HepG2 (cell line): ENCODE measurements around the gene GRIK1. TPM values are rescaled to one million over a fixed set of nuclear protein-coding genes. Genes with fewer than 3 reads are reported as not detected.

Source experiments
- ATAC-seq: fragments of 200-7000 bp; cut with Tn5 transposase; 3 replicates; pipeline ENCODE4 v1.9.1; 2020; ENCODE audit warnings: mild to moderate bottlenecking, moderate library complexity
- BruUV-seq: library from RNA; stranded (reverse); fragments of 400-500 nt; replicated peaks from 2 replicates; lab custom pipeline; 2021; lab: Mats Ljungman, UMichigan
- CTCF ChIA-PET: fragments of 300-600 bp; formaldehyde crosslinking; extraction: SDS; loops from one replicate; lab custom pipeline; 2021; ENCODE audit warnings: low total read pairs, inconsistent platforms, low intra/inter-chr PET ratio; lab: Yijun Ruan, JAX
- POLR2A ChIA-PET: fragments of 350-600 bp; sonication (Branson Sonifier 250); formaldehyde crosslinking; loops from one replicate; lab custom pipeline; 2020; ENCODE audit warnings: antibody characterized with exemption, inconsistent platforms; lab: Yijun Ruan, JAX
- DNase-seq: peaks from one replicate; pipeline ENCODE4 v3.0.0-alpha.2; 2015; ENCODE audit warnings: low spot score
- FAIRE-seq: peaks from 3 replicates; lab custom pipeline; 2011; peaks lifted over from hg19 to GRCh38; lab: Jason Lieb, UNC
- H2AFZ ChIP-seq: one replicate; pipeline ENCODE4 v1.6.1; 2011; ENCODE audit warnings: low read length, inconsistent platforms
- H3K27ac ChIP-seq: fragments of 300-600 bp; 3 replicates; pipeline ENCODE4 v1.8.0; 2011; ENCODE audit warnings: mixed run types, mild to moderate bottlenecking, mixed read lengths, low read length, inconsistent platforms; ENCODE audit not compliant: insufficient read depth; ENCODE audit errors: extremely low read length
- H3K27me3 ChIP-seq, 2 experiments: fragments of 200-600 bp in 1 of 2; 2 replicates in 1 of 2; 3 replicates in 1 of 2; pipeline versions ENCODE4 v1.6.0 to v1.8.0; 2011; ENCODE audit warnings: low read length in 2 of 2, mild to moderate bottlenecking in 2 of 2, moderate library complexity in 2 of 2, inconsistent platforms in 1 of 2; ENCODE audit not compliant: insufficient read depth in 2 of 2, control insufficient read depth in 1 of 2
- H3K36me3 ChIP-seq, 2 experiments: fragments of 200-600 bp in 1 of 2; replicated peaks in 1 of 2; 2 replicates in 1 of 2; 3 replicates in 1 of 2; pipeline versions ENCODE4 v1.5.1 to v1.8.0; 2011; ENCODE audit warnings: low read length in 2 of 2, inconsistent platforms in 1 of 2; ENCODE audit not compliant: insufficient read depth in 2 of 2, control insufficient read depth in 1 of 2
- H3K4me1 ChIP-seq: 2 replicates; pipeline ENCODE4 v1.5.1; 2012; ENCODE audit warnings: low read length, inconsistent platforms; ENCODE audit not compliant: insufficient read depth
- H3K4me2 ChIP-seq: 2 replicates; pipeline ENCODE4 v1.6.0; 2011; ENCODE audit warnings: low read depth, low read length, inconsistent platforms
- H3K4me3 ChIP-seq, 3 experiments: fragments of 200-600 bp in 1 of 3; sonication (generic), shearing (Covaris generic) in 1 of 3; replicated peaks in 1 of 3; 2 replicates each; pipeline ENCODE4 v1.5.1; 2011 to 2016; ENCODE audit warnings: low read length in 3 of 3, inconsistent platforms in 2 of 3, low read depth in 2 of 3, mild to moderate bottlenecking in 2 of 3, control low read depth in 1 of 3, mixed read lengths in 1 of 3; ENCODE audit not compliant: insufficient read depth in 1 of 3
- H3K79me2 ChIP-seq: one replicate; pipeline ENCODE4 v1.6.1; 2011; ENCODE audit warnings: low read length, inconsistent platforms; ENCODE audit not compliant: insufficient read depth
- H3K9ac ChIP-seq: 2 replicates; pipeline ENCODE4 v1.6.0; 2011; ENCODE audit warnings: mild to moderate bottlenecking, low read depth, low read length, inconsistent platforms; ENCODE audit not compliant: insufficient read depth
- H3K9me3 ChIP-seq: 2 replicates; pipeline ENCODE4 v1.5.1; 2012; ENCODE audit warnings: mild to moderate bottlenecking, low read length
- H4K20me1 ChIP-seq: 2 replicates; pipeline ENCODE4 v1.6.0; 2011; ENCODE audit warnings: inconsistent platforms, mild to moderate bottlenecking, low read length, moderate library complexity; ENCODE audit not compliant: insufficient read depth
- LBX2 ChIP-seq: sonication (generic); formaldehyde crosslinking; IDR thresholded peaks from 2 replicates; pipeline ENCODE4 v1.5.0; 2020; ENCODE audit warnings: missing genetic modification reagents, mild to moderate bottlenecking, borderline replicate concordance
- MIXL1 ChIP-seq: IDR thresholded peaks from 2 replicates; pipeline ENCODE4 v1.6.1; 2016
- PRDM10 ChIP-seq: sonication (generic); formaldehyde crosslinking; IDR thresholded peaks from 2 replicates; pipeline ENCODE4 v1.4.0; 2020; ENCODE audit warnings: low read depth, missing genetic modification reagents
- THRA ChIP-seq: sonication (generic); formaldehyde crosslinking; IDR thresholded peaks from 2 replicates; pipeline ENCODE4 v1.4.0; 2020; ENCODE audit warnings: missing genetic modification reagents, borderline replicate concordance
- ZNF350 ChIP-seq: sonication (generic); formaldehyde crosslinking; IDR thresholded peaks from 2 replicates; pipeline ENCODE4 v1.4.0; 2020; ENCODE audit warnings: mild to moderate bottlenecking, low read depth, missing genetic modification reagents, borderline replicate concordance
- ZNF432 ChIP-seq: sonication (generic); formaldehyde crosslinking; IDR thresholded peaks from 2 replicates; pipeline ENCODE4 v1.5.0; 2020; ENCODE audit warnings: missing genetic modification reagents, mild to moderate bottlenecking, borderline replicate concordance
- ZNF468 ChIP-seq: sonication (generic); formaldehyde crosslinking; IDR thresholded peaks from 2 replicates; pipeline ENCODE4 v1.8.0; 2022; ENCODE audit warnings: mild to moderate bottlenecking, moderate library complexity, missing genetic modification reagents
- ZNF546 ChIP-seq: sonication (generic); formaldehyde crosslinking; conservative IDR thresholded peaks from 2 replicates; pipeline ENCODE4 v1.8.1; 2023; ENCODE audit warnings: mild to moderate bottlenecking, missing genetic modification reagents
- ZNF563 ChIP-seq: sonication (generic); formaldehyde crosslinking; IDR thresholded peaks from 2 replicates; pipeline ENCODE4 v1.8.0; 2022; ENCODE audit warnings: mild to moderate bottlenecking, moderate library complexity, missing genetic modification reagents
- ZNF816 ChIP-seq: sonication (generic); formaldehyde crosslinking; IDR thresholded peaks from 2 replicates; pipeline ENCODE4 v1.8.0; 2022; ENCODE audit warnings: missing genetic modification reagents, mild to moderate bottlenecking, borderline replicate concordance
- WGBS: methylation state at CpG from one replicate; pipeline ENCODE4 v1.1.6; 2017; ENCODE audit warnings: low lambda C conversion rate; 5-methylcytosine and 5-hydroxymethylcytosine counted together
- in situ Hi-C: cut with HindIII; loops from 2 replicates; pipeline ENCODE4 v1.10.0; 2017; ENCODE audit warnings: low pct_unique_long_range_greater_than_20kb; ENCODE audit not compliant: extremely low pct_ligation_motif_present
- intact Hi-C: fragments of 100-400 bp; cut with micrococcal nuclease; formaldehyde crosslinking; loops from one replicate; pipeline ENCODE4 v1.10.0; 2022; ENCODE audit not compliant: unreplicated experiment
- polyA plus RNA-seq, 8 experiments: library from polyadenylated mRNA; depleted of rRNA in 3 of 8; stranded (reverse) in 7 of 8; unstranded in 1 of 8; fragments of >200 nt; fragmentation: Illumina TruSeq in 4 of 8; extraction: Trizol in 4 of 8; gene quantifications; 2 replicates each; pipeline versions ENCODE4 v1.2.1 to v1.2.3, GENCODE V29; 2011 to 2016; ENCODE audit warnings: low read depth in 4 of 8, missing spikeins in 1 of 8, mixed read lengths in 1 of 8; ENCODE audit not compliant: insufficient read depth in 1 of 8
- total RNA-seq, 5 experiments: library from RNA; depleted of rRNA; stranded (reverse); fragments of >200 nt; fragmentation: Illumina TruSeq; extraction: Trizol; gene quantifications; 2 replicates each; pipeline ENCODE4 v1.2.3, GENCODE V29; 2016; ENCODE audit warnings: low read depth in 1 of 5

Gene GRIK1
- total and polyA plus RNA-seq, 2 of the 13 experiments (the other 11 are each of a cell fraction or from before 2014, with no cell fraction given) = not detected

GRCh38 chr21:29940361-29940760 is 565 bp upstream of the GRIK1 start:
- no peaks in the 10 kb centered on the region for H4K20me1 ChIP-seq
- ChIA-PET CTCF (no interaction called here), POLR2A (no interaction called here)
- DNase-seq (no peak), FAIRE-seq (no peak), ATAC-seq (no peak)
- peaks cover 0 to 11% of the 10 kb centered on the region in 2 experiments; a peak in 2 of 5 replicates for H3K27me3 ChIP-seq
- H2AFZ ChIP-seq = no peak overlapping the region
- no peaks in the 10 kb centered on the region for H3K9me3 ChIP-seq
- in situ Hi-C loops (no loop called here), intact Hi-C loops (no loop called here)
- H3K9ac ChIP-seq = no peak overlapping the region
- no peaks in the 10 kb centered on the region for H3K36me3 ChIP-seq
- no peaks in the 10 kb centered on the region for H3K79me2 ChIP-seq
- no peaks in the 10 kb centered on the region for H3K4me1 ChIP-seq
- no peak overlapping the region for H3K4me2 ChIP-seq
- H3K4me3 ChIP-seq = no peak overlapping the region
- H3K27ac ChIP-seq = no peak overlapping the region
- no TSS peak for BruUV-seq
- 17% methylated on average over 6 of the region's 6 CpGs for WGBS
- TF ChIP-seq ZNF350 (CRISPR knock-in tag) = no peak

GRCh38 chr21:29939104-29939923 is 482 bp downstream of the GRIK1 start:
- no peak overlapping the region for H2AFZ ChIP-seq
- H3K9ac ChIP-seq = no peak overlapping the region
- DNase-seq = no peak
- H3K4me1 ChIP-seq = no peaks in the 10 kb centered on the region
- in situ Hi-C loops = no loop called here
- H3K36me3 ChIP-seq = no peaks in the 10 kb centered on the region
- no peaks in the 10 kb centered on the region for H4K20me1 ChIP-seq
- peaks cover 0 to 11% of the 10 kb centered on the region in 2 experiments; a peak in 2 of 5 replicates for H3K27me3 ChIP-seq
- FAIRE-seq = no peak
- H3K9me3 ChIP-seq = no peaks in the 10 kb centered on the region; the same call in 1 of the 2 replicates
- H3K4me3 ChIP-seq = no peak overlapping the region
- BruUV-seq = no TSS peak
- WGBS = 11% methylated on average over 15 of the region's 62 CpGs
- ChIA-PET CTCF (no interaction called here), POLR2A (no interaction called here)
- intact Hi-C loops = no loop called here
- ATAC-seq = no peak; the same call in 2 of the 3 replicates
- no peak overlapping the region for H3K27ac ChIP-seq
- H3K79me2 ChIP-seq = no peaks in the 10 kb centered on the region
- TF ChIP-seq PRDM10 (CRISPR knock-in tag) (no peak), THRA (CRISPR knock-in tag) (no peak), ZNF432 (CRISPR knock-in tag) (no peak), ZNF468 (CRISPR knock-in tag) (no peak), MIXL1 (CRISPR knock-in tag) (no peak), ZNF563 (CRISPR knock-in tag) (no peak), LBX2 (CRISPR knock-in tag) (no peak), ZNF546 (CRISPR knock-in tag) (no peak), ZNF816 (CRISPR knock-in tag) (no peak)
- no peak overlapping the region for H3K4me2 ChIP-seq
